ENCODE measurements around the gene GAPVD1.

GAPVD1 gene

GRCh38 chr9:125233678-125234077 lies 27.9 kb upstream of the GAPVD1 start:
- no peak for TF ChIP-seq FOXP2 (optimal IDR thresholded peaks at IDR 0.05; ENCODE audit: borderline replicate concordance, extremely low read depth, extremely low read length, insufficient read depth)
- no peak for TF ChIP-seq REST (IDR thresholded peaks at IDR 0.05; ENCODE audit: insufficient read depth in 1 of 2, low read depth in 2 of 2, low read length in 2 of 2)
- no peak for TF ChIP-seq TAF1 (IDR thresholded peaks at IDR 0.05; ENCODE audit: borderline replicate concordance, insufficient read depth, low read length)
- TF ChIP-seq POLR2AphosphoS5 (IDR thresholded peaks at IDR 0.05; ENCODE audit: low read depth, low read length) = no peak
- TF ChIP-seq SIN3A (IDR thresholded peaks at IDR 0.05; ENCODE audit: borderline replicate concordance, insufficient read depth, low read length) = no peak

- TF ChIP-seq POLR2AphosphoS5 (IDR thresholded peaks at IDR 0.05; ENCODE audit: low read depth, low read length) (no peak), TAF1 (IDR thresholded peaks at IDR 0.05; ENCODE audit: borderline replicate concordance, insufficient read depth, low read length) (no peak), FOXP2 (optimal IDR thresholded peaks at IDR 0.05; ENCODE audit: borderline replicate concordance, extremely low read depth, extremely low read length, insufficient read depth) (no peak), SIN3A (IDR thresholded peaks at IDR 0.05; ENCODE audit: borderline replicate concordance, insufficient read depth, low read length) (no peak), REST (IDR thresholded peaks at IDR 0.05; ENCODE audit: insufficient read depth in 1 of 2, low read depth in 2 of 2, low read length in 2 of 2) (no peak)
Observed at GRCh38 chr9:125235804-125236519, 25.7 kb upstream of the GAPVD1 start.

- no peak for TF ChIP-seq SIN3A (IDR thresholded peaks at IDR 0.05; ENCODE audit: borderline replicate concordance, insufficient read depth, low read length)
- TF ChIP-seq REST (IDR thresholded peaks at IDR 0.05; ENCODE audit: insufficient read depth in 1 of 2, low read depth in 2 of 2, low read length in 2 of 2) = no peak
- TF ChIP-seq POLR2AphosphoS5 (IDR thresholded peaks at IDR 0.05; ENCODE audit: low read depth, low read length) = no peak
- no peak for TF ChIP-seq FOXP2 (optimal IDR thresholded peaks at IDR 0.05; ENCODE audit: borderline replicate concordance, extremely low read depth, extremely low read length, insufficient read depth)
- TF ChIP-seq TAF1 (IDR thresholded peaks at IDR 0.05; ENCODE audit: borderline replicate concordance, insufficient read depth, low read length) = no peak
Observed at GRCh38 chr9:125238127-125238914, 23.3 kb upstream of the GAPVD1 start.

- TF ChIP-seq TAF1 (IDR thresholded peaks at IDR 0.05; ENCODE audit: borderline replicate concordance, insufficient read depth, low read length) (no peak), FOXP2 (optimal IDR thresholded peaks at IDR 0.05; ENCODE audit: borderline replicate concordance, extremely low read depth, extremely low read length, insufficient read depth) (no peak), POLR2AphosphoS5 (IDR thresholded peaks at IDR 0.05; ENCODE audit: low read depth, low read length) (no peak), REST (IDR thresholded peaks at IDR 0.05; ENCODE audit: insufficient read depth in 1 of 2, low read depth in 2 of 2, low read length in 2 of 2) (no peak), SIN3A (IDR thresholded peaks at IDR 0.05; ENCODE audit: borderline replicate concordance, insufficient read depth, low read length) (no peak)
Observed at GRCh38 chr9:125238915-125239446, 22.6 kb upstream of the GAPVD1 start.
